Liver (tissue), 9 donors: Measurements from ENCODE around the gene HSPBAP1. TPM values are rescaled to one million over a fixed set of nuclear protein-coding genes. Genes with fewer than 3 reads are reported as not detected.
A peak's percentile ranks its signal among the peaks of the same experiment; 100 is the strongest.

Experiments
- DNase-seq: peaks from one replicate; pipeline ENCODE4 v3.0.0-alpha.2; 2017; ENCODE audit warnings: low spot score
- H3K27ac ChIP-seq, 2 donors: one replicate each; pipeline ENCODE4 v1.7.0; 2013; ENCODE audit warnings: inconsistent platforms in 2 of 2, low read length in 2 of 2, control low read depth in 1 of 2, low read depth in 1 of 2, mild to moderate bottlenecking in 1 of 2
- H3K27me3 ChIP-seq, 4 donors: one replicate each; pipeline versions ENCODE4 v1.6.1 to v1.7.0; 2013; ENCODE audit warnings: low read length in 3 of 4, inconsistent platforms in 1 of 4, mild to moderate bottlenecking in 1 of 4, moderate library complexity in 1 of 4; ENCODE audit not compliant: control insufficient read depth in 4 of 4, insufficient read depth in 4 of 4
- H3K36me3 ChIP-seq, 4 donors: one replicate each; pipeline versions ENCODE4 v1.6.1 to v1.7.0; 2013; ENCODE audit warnings: low read length in 3 of 4, mild to moderate bottlenecking in 3 of 4, low read depth in 1 of 4, moderate library complexity in 1 of 4; ENCODE audit not compliant: control insufficient read depth in 4 of 4, insufficient read depth in 3 of 4
- H3K4me1 ChIP-seq, 4 donors: one replicate each; pipeline versions ENCODE4 v1.6.1 to v1.7.0; 2013; ENCODE audit warnings: low read length in 3 of 4, mild to moderate bottlenecking in 3 of 4, moderate library complexity in 1 of 4; ENCODE audit not compliant: control insufficient read depth in 4 of 4, insufficient read depth in 4 of 4
- H3K4me3 ChIP-seq, 3 donors: one replicate each; pipeline versions ENCODE4 v1.6.1 to v1.7.0; 2013; ENCODE audit warnings: low read length in 3 of 3, control low read depth in 1 of 3, low read depth in 1 of 3, mild to moderate bottlenecking in 1 of 3
- H3K9ac ChIP-seq, 2 donors: one replicate each; pipeline ENCODE4 v1.7.0; 2013; ENCODE audit warnings: low read length in 2 of 2, mild to moderate bottlenecking in 2 of 2, moderate library complexity in 2 of 2, control low read depth in 1 of 2, low read depth in 1 of 2
- H3K9me3 ChIP-seq, 4 donors: one replicate each; pipeline versions ENCODE4 v1.6.1 to v1.7.0; 2013; ENCODE audit warnings: low read length in 3 of 4; ENCODE audit not compliant: control insufficient read depth in 4 of 4
- ATF3 ChIP-seq: IDR thresholded peaks from 2 replicates; pipeline ENCODE4 v1.6.1; 2016; ENCODE audit warnings: antibody characterized with exemption
- CTCF ChIP-seq: fragments of 150-350 bp; IDR thresholded peaks from 2 replicates; pipeline ENCODE4 v1.5.1; 2017; ENCODE audit warnings: improper control_type of control experiment, low read depth, low read length; ENCODE audit not compliant: missing input control
- EGR1 ChIP-seq, 2 donors: IDR thresholded peaks; 2 replicates each; pipeline ENCODE4 v1.6.1; 2016 to 2018; ENCODE audit warnings: antibody characterized with exemption in 2 of 2, low read depth in 2 of 2
- FOXA1 ChIP-seq: IDR thresholded peaks from 2 replicates; pipeline ENCODE4 v1.6.1; 2016; ENCODE audit warnings: antibody characterized with exemption
- FOXA2 ChIP-seq: IDR thresholded peaks from 2 replicates; pipeline ENCODE4 v1.6.1; 2016; ENCODE audit warnings: antibody characterized with exemption
- GABPA ChIP-seq, 2 donors: IDR thresholded peaks in 1 of 2; conservative IDR thresholded peaks in 1 of 2; 2 replicates each; pipeline ENCODE4 v1.6.1; 2016; ENCODE audit warnings: antibody characterized with exemption in 2 of 2, mild to moderate bottlenecking in 1 of 2, moderate library complexity in 1 of 2
- HNF4A ChIP-seq, 2 donors: conservative IDR thresholded peaks; 2 replicates each; pipeline ENCODE4 v1.6.1; 2016; ENCODE audit warnings: antibody characterized with exemption in 2 of 2, mild to moderate bottlenecking in 2 of 2
- HNF4G ChIP-seq: IDR thresholded peaks from 2 replicates; pipeline ENCODE4 v1.6.1; 2016; ENCODE audit warnings: antibody characterized with exemption
- JUND ChIP-seq, 2 donors: IDR thresholded peaks; 2 replicates each; pipeline ENCODE4 v1.6.1; 2016; ENCODE audit warnings: antibody characterized with exemption in 2 of 2
- MAX ChIP-seq: IDR thresholded peaks from 2 replicates; pipeline ENCODE4 v1.6.1; 2016; ENCODE audit warnings: antibody characterized with exemption
- NR2F2 ChIP-seq: IDR thresholded peaks from 2 replicates; pipeline ENCODE4 v1.6.1; 2016; ENCODE audit warnings: antibody characterized with exemption
- RAD21 ChIP-seq, 2 donors: IDR thresholded peaks; 2 replicates each; pipeline ENCODE4 v1.6.1; 2016; ENCODE audit warnings: antibody characterized with exemption in 2 of 2, mild to moderate bottlenecking in 2 of 2
- REST ChIP-seq: IDR thresholded peaks from 2 replicates; pipeline ENCODE4 v1.6.1; 2016; ENCODE audit warnings: antibody characterized with exemption, mild to moderate bottlenecking
- RXRA ChIP-seq, 2 donors: IDR thresholded peaks; 2 replicates each; pipeline ENCODE4 v1.6.1; 2017 to 2018; ENCODE audit warnings: antibody characterized with exemption in 2 of 2, mild to moderate bottlenecking in 1 of 2
- SP1 ChIP-seq: IDR thresholded peaks from 2 replicates; pipeline ENCODE4 v1.6.1; 2018; ENCODE audit warnings: antibody characterized with exemption, mild to moderate bottlenecking
- TAF1 ChIP-seq: conservative IDR thresholded peaks from 2 replicates; pipeline ENCODE4 v1.6.1; 2016; ENCODE audit warnings: antibody characterized with exemption, mild to moderate bottlenecking
- YY1 ChIP-seq: IDR thresholded peaks from 2 replicates; pipeline ENCODE4 v1.6.1; 2016; ENCODE audit warnings: antibody characterized with exemption, mild to moderate bottlenecking
- ZBTB33 ChIP-seq: IDR thresholded peaks from 2 replicates; pipeline ENCODE4 v1.6.1; 2016; ENCODE audit warnings: antibody characterized with exemption
- WGBS: extraction: QIAGEN DNeasy Blood & Tissue Kit; methylation state at CpG from one replicate; pipeline ENCODE4 v1.1.7; 2013; 5-methylcytosine and 5-hydroxymethylcytosine counted together
- polyA plus RNA-seq, 2 donors: library from polyadenylated mRNA; stranded (reverse) in 1 of 2; unstranded in 1 of 2; fragments of 200-250 nt in 1 of 2; fragments of >200 nt in 1 of 2; fragmentation: Nextera tagmentation in 1 of 2; extraction: Ambion mirVana in 1 of 2; gene quantifications; one replicate each; pipeline versions ENCODE4 v1.2.1 to v1.2.3, GENCODE V29; 2013 to 2015
- total RNA-seq, 2 donors: library from RNA; depleted of rRNA; stranded (reverse); fragments of >200 nt; gene quantifications; one replicate each; pipeline ENCODE4 v1.2.3, GENCODE V29; 2014
- donor health status: healthy.
- donor health status: healthy.
- donor health status: healthy.
- donor health status: healthy.
- donor health status: healthy.

HSPBAP1 gene
- total and polyA plus RNA-seq, 4 donors: 2.2 to 5.3 (median 3.9) TPM

- DNase-seq: no peak
- Histone ChIP-seq H3K4me3 (no peak overlapping the region), H3K27me3 (no peaks in the 10 kb centered on the region), H3K36me3 (peaks cover 0 to 3% (median 1%) of the 10 kb centered on the region in 4 donors), H3K9me3 (no peaks in the 10 kb centered on the region), H3K27ac (peak overlapping the region; percentile 26 to 47), H3K9ac (no peak overlapping the region), H3K4me1 (no peaks in the 10 kb centered on the region)
- TF ChIP-seq ZBTB33: no peak
- no peak for TF ChIP-seq CTCF
- TF ChIP-seq NR2F2: no peak
- no peak for TF ChIP-seq GABPA (IDR thresholded peaks at IDR 0.05 in 1 of 2, conservative IDR thresholded peaks at IDR 0.05 in 1 of 2)
- TF ChIP-seq TAF1: no peak
- TF ChIP-seq HNF4G: no peak
- no peak for TF ChIP-seq REST
- no peak for TF ChIP-seq HNF4A (conservative IDR thresholded peaks at IDR 0.05)
- TF ChIP-seq YY1: no peak
- TF ChIP-seq ATF3: no peak
- TF ChIP-seq FOXA1: no peak
- no peak for TF ChIP-seq FOXA2
- no peak for TF ChIP-seq SP1
- no peak for TF ChIP-seq RAD21 (IDR thresholded peaks at IDR 0.05)
- no peak for TF ChIP-seq JUND (IDR thresholded peaks at IDR 0.05)
- TF ChIP-seq MAX: no peak
- no peak for TF ChIP-seq RXRA (IDR thresholded peaks at IDR 0.05)
- no peak for TF ChIP-seq EGR1 (IDR thresholded peaks at IDR 0.05; ENCODE audit: low read depth in 2 of 2)
- 94% methylated on average over 3 of the region's 3 CpGs for WGBS
These were observed 25.9 kb downstream of the HSPBAP1 start for GRCh38 chr3:122767540-122768372.
